T-helper 22 cell (primary cell): ENCODE data around the gene FNIP2.
"Not testable (repeated sequence)": the region's sequence is repeated elsewhere in the genome, so short reads cannot be mapped to it uniquely, and the experiment has no call there.

Experiments used
- DNase-seq: peaks from one replicate; pipeline ENCODE4 v3.0.0-alpha.2; 2020; ENCODE audit warnings: low read depth

The FNIP2 gene

GRCh38 chr4:158915683-158916241 lies 146.9 kb downstream of the FNIP2 start:
- no peak for DNase-seq

DNA sequence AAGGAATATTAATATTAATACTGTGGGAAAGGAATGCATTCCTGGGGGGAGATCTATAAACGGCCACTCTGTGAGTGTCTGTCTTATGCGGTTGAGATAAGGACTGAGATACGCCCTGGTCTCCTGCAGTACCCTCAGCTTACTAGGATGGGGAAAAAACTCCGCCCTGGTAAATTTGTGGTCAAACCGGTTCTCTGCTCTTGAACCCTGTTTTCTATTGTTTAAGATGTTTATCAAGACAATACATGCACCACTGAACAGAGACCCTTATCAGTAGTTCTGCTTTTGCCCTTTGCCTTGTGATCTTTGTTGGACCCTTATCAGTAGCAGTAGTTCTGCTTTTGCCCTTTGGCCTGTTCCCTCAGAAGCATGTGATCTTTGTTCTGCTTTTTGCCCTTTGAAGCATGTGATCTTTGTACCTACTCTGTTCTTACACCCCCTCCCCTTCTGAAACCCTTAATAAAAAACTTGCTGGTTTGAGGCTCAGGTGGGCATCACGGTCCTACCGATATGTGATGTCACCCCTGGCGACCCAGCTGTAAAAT lies 151.7 kb downstream of the FNIP2 start:
- not testable (repeated sequence) for DNase-seq

GRCh38 chr4:158927774-158928173 lies 158.9 kb downstream of the FNIP2 start:
- not testable (repeated sequence) for DNase-seq

- no peak for DNase-seq
Measured at GRCh38 chr4:158929939-158930638, 161.3 kb downstream of the FNIP2 start.

DNA sequence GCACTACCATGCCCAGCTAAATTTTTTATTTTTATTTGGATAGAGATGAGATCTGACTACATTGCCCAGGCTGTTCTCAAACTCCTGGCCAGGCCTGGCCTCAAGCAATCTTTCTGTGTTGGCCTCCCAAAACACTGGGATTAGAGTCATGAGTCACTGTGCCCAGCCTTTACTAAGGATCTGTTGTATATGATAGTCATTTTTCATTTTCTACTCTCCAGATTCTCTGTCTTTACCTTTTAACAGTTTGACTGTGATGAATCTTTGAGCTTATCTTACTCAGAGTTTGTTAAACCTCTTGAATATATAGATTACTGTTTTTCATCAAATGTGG lies 161.8 kb downstream of the FNIP2 start:
- DNase-seq: no peak

- no peak for DNase-seq
Measured at GRCh38 chr4:158933236-158933635, 164.4 kb downstream of the FNIP2 start.

DNA sequence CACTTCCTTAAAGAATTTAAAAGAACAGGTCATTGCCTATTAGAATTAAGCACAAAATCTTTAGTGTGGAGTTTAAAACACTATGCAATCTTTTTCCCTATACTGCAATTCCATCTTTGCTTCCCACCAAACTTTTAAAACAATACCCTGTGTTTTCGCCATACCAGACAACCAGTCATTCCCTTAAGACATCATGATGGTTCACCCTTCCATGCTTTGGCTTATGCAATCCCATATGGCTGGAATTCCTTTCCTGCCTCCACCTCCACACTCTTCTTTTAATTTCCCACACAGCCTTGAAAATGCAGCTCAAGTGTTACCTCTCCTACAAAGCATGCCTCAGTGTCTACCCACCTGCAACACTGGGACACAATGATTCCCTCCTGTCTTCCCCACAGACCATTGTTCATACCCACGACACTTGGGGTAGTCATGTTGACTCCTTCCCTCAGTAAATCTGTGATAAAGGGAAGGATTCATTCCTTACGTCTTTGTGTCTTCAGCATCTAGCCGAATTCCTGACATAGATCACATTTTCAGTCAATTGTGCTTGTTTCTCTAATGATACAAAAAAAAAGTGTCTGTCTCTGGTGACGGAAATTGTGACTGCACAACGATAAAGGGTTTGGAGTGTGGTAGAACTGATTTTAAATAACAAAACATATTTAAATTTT lies 166.3 kb downstream of the FNIP2 start:
- no peak for DNase-seq

DNA sequence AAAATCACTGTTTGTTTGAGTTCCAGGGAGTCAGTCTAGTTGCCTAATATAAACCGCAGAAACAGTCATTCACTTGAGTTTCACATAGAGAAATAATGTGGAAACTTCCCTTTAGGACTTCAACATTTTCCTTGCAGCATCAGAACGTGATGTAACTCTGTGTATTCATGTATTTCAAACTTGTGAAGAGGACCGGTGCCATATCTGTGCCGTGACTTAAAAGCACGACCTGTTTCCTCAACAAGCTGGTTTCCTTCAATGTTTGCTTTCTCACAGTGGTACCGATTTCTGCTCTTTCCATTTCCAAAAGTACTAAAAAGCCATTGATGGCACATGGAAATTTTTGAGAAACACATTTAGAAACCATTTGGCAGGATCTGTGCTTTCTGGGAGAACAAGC lies 167.4 kb downstream of the FNIP2 start:
- DNase-seq: no peak

- DNase-seq: no peak
Measured at GRCh38 chr4:158938220-158939044, 169.6 kb downstream of the FNIP2 start.

- DNase-seq: no peak
Measured at GRCh38 chr4:158940271-158940670, 171.4 kb downstream of the FNIP2 start.

- DNase-seq: no peak
Measured at GRCh38 chr4:158941321-158941720, 172.5 kb downstream of the FNIP2 start.

DNA sequence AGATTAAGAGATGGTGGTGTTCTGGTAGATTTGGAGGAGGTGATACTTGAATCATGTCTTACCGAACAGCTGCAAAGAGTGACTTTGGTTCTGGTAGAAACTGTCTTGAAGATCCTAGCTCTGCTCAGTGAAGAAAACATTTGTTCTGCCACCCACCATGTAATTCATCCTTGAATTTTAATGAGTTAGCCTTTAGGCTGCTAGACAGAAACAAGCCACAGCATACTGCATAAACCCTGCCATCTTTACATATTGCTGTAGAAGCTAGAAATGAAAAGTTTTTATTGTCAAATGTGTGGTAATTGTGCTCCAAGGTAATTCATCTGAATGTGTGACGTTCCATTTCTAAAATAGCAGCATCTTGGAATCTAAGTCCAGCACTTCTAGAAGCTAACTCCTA lies 173.1 kb downstream of the FNIP2 start:
- DNase-seq: no peak

- DNase-seq: no peak
Measured at GRCh38 chr4:158945529-158946108, 176.8 kb downstream of the FNIP2 start.

DNA sequence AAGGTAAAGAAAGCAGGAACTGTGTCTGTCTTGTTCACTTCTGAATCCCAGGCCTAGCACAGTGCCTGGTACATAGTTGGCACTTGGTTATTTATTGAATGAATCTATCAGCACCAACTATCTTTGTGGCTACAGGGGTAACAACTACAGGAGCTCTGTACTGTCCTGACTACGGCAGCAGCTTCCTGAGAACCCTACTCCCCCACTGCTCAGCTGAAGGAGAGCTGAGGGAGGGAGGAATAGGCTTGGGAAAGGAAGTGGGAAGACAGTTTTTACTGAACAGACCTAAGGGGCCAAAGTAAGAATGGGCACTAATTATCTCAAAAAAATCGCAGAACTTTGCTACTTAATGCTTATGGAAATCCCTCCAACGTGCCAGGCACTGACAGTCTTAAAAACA lies 178.0 kb downstream of the FNIP2 start:
- DNase-seq: no peak

DNA sequence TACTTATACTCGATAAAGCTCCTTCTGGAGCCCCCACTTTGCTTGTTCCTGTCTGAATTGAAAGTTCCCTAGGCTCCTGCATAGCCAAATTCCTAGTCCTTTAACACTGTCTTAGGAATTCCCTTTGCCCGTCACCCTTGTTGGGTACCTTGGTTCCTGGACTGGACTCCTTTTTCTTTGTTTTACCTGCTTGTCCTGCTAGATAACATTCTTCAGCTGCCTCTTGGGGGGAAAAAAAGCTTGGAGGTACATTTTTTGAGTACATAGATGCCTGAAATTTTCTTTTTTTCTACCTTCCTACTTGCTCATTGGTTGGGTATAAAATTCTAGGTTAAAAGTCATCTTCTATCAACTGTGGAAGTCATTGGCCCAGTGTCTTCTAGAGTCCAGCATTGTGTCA lies 179.2 kb downstream of the FNIP2 start:
- DNase-seq: no peak

DNA sequence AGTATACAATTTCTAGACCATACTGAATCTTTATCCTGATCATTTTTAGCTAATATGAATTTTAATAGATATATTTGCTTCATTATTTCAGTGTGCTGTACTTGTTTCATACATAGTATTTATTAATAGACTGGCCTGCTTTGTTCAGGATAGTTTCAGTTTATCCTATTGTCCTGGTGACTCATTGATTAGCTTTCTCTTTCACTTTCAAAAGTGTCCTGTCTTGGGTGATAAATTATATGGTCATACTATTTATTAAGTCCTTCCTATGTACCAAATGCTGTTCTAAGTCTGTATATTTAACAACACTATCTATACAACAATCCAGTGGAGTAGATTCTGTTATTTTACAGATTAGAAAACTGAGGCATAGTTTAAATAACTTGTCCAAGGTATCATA lies 180.3 kb downstream of the FNIP2 start:
- no peak for DNase-seq

- not testable (repeated sequence) for DNase-seq
Measured at GRCh38 chr4:158952221-158952774, 183.5 kb downstream of the FNIP2 start.

GRCh38 chr4:158956345-158956744 lies 187.5 kb downstream of the FNIP2 start:
- not testable (repeated sequence) for DNase-seq

GRCh38 chr4:158956918-158957317 lies 188.1 kb downstream of the FNIP2 start:
- DNase-seq: not testable (repeated sequence)
